ENCODE data around the gene VAMP8.
"Not testable (repeated sequence)": the region's sequence is repeated elsewhere in the genome, so short reads cannot be mapped to it uniquely, and the experiment has no call there.

The VAMP8 gene

GRCh38 chr2:85577386-85578242 lies at the start of gene VAMP8:
Gene VAMP8 (plus strand): TSS chr2:85577586. CDS start chr2:85577647, 61 bp downstream.
- DNase-seq (ENCODE audit: low read depth in 2 of 2): no peak

GRCh38 chr2:85527787-85528186 lies 49.6 kb upstream of the VAMP8 start:
- DNase-seq (ENCODE audit: low read depth in 2 of 2): no peak

- DNase-seq (ENCODE audit: low read depth in 2 of 2): no peak
Observed at GRCh38 chr2:85528355-85528754, 49.0 kb upstream of the VAMP8 start.

- DNase-seq (ENCODE audit: low read depth in 2 of 2): no peak
Observed at GRCh38 chr2:85529809-85530208, 47.6 kb upstream of the VAMP8 start.

- no peak for DNase-seq (ENCODE audit: low read depth in 2 of 2)
Observed at GRCh38 chr2:85531589-85531988, 45.8 kb upstream of the VAMP8 start.

- DNase-seq (ENCODE audit: low read depth in 2 of 2): no peak
Observed at GRCh38 chr2:85534099-85534498, 43.3 kb upstream of the VAMP8 start.

GRCh38 chr2:85534881-85535280 lies 42.5 kb upstream of the VAMP8 start:
- DNase-seq (ENCODE audit: low read depth in 2 of 2): no peak

- DNase-seq (ENCODE audit: low read depth in 2 of 2): no peak
Observed at GRCh38 chr2:85536479-85536878, 40.9 kb upstream of the VAMP8 start.

- DNase-seq (ENCODE audit: low read depth in 2 of 2): no peak
Observed at GRCh38 chr2:85537600-85538506, 39.5 kb upstream of the VAMP8 start.

GRCh38 chr2:85538507-85539360 lies 38.7 kb upstream of the VAMP8 start, which contains the start of gene MAT2A:
Gene MAT2A (plus strand): TSS chr2:85539168. CDS start chr2:85539288, 120 bp downstream.
- peak; percentile 76 to 85 for DNase-seq (ENCODE audit: low read depth in 2 of 2)

GRCh38 chr2:85539361-85540132 lies 37.8 kb upstream of the VAMP8 start:
- peak in 1 of 2 donors; percentile 51 for DNase-seq (ENCODE audit: low read depth in 2 of 2)

GRCh38 chr2:85540133-85540648 lies 37.2 kb upstream of the VAMP8 start:
- no peak for DNase-seq (ENCODE audit: low read depth in 2 of 2)

GRCh38 chr2:85541262-85541661 lies 36.1 kb upstream of the VAMP8 start:
- DNase-seq (ENCODE audit: low read depth in 2 of 2): no peak

- no peak for DNase-seq (ENCODE audit: low read depth in 2 of 2)
Observed at GRCh38 chr2:85541753-85542457, 35.5 kb upstream of the VAMP8 start.

GRCh38 chr2:85542777-85543176 lies 34.6 kb upstream of the VAMP8 start:
- no peak for DNase-seq (ENCODE audit: low read depth in 2 of 2)

- not testable (repeated sequence) for DNase-seq (ENCODE audit: low read depth in 2 of 2)
Observed at GRCh38 chr2:85544254-85544691, 33.1 kb upstream of the VAMP8 start.

GRCh38 chr2:85544915-85545779 lies 32.2 kb upstream of the VAMP8 start:
- DNase-seq (ENCODE audit: low read depth in 2 of 2): not testable (repeated sequence)

GRCh38 chr2:85545780-85546240 lies 31.6 kb upstream of the VAMP8 start:
- DNase-seq (ENCODE audit: low read depth in 2 of 2): no peak

Data from stimulated activated CD4-positive, alpha-beta T cell treated with anti-CD3 and anti-CD28 coated beads, Interleukin-1b, Interleukin-23, amount 100 ng/mL, for 1 hour (primary cell).